Effector memory CD4-positive, alpha-beta T cell (primary cell): ENCODE measurements around the gene RAB3GAP2.
"Not testable (repeated sequence)": the region's sequence is repeated elsewhere in the genome, so short reads cannot be mapped to it uniquely, and the experiment has no call there.

Source experiments
- DNase-seq, 3 donors: peaks; one replicate each; pipeline ENCODE4 v3.0.0-alpha.2; 2020
- H3K27ac ChIP-seq: 2 replicates; pipeline ENCODE4 v1.7.0; 2013; ENCODE audit warnings: mild to moderate bottlenecking, low read length, moderate library complexity; ENCODE audit not compliant: insufficient read depth, poor library complexity, severe bottlenecking
- H3K27me3 ChIP-seq: replicated peaks from 2 replicates; pipeline ENCODE4 v1.7.0; 2013; ENCODE audit warnings: mild to moderate bottlenecking, low read length; ENCODE audit not compliant: insufficient read depth, control insufficient read depth, poor library complexity, severe bottlenecking
- H3K36me3 ChIP-seq: 2 replicates; pipeline ENCODE4 v1.7.0; 2013; ENCODE audit warnings: mild to moderate bottlenecking, low read length, moderate library complexity; ENCODE audit not compliant: control insufficient read depth, insufficient read depth
- H3K4me1 ChIP-seq: 2 replicates; pipeline ENCODE4 v1.7.0; 2013; ENCODE audit warnings: low read length, mild to moderate bottlenecking; ENCODE audit not compliant: control insufficient read depth, insufficient read depth, poor library complexity, severe bottlenecking
- H3K4me3 ChIP-seq: 2 replicates; pipeline ENCODE4 v1.7.0; 2013; ENCODE audit warnings: low read length, low read depth, mild to moderate bottlenecking; ENCODE audit not compliant: insufficient read depth, poor library complexity, severe bottlenecking
- H3K9me3 ChIP-seq: 2 replicates; pipeline ENCODE4 v1.7.0; 2013; ENCODE audit warnings: mild to moderate bottlenecking, low read length, moderate library complexity; ENCODE audit not compliant: control insufficient read depth

Gene RAB3GAP2

DNA sequence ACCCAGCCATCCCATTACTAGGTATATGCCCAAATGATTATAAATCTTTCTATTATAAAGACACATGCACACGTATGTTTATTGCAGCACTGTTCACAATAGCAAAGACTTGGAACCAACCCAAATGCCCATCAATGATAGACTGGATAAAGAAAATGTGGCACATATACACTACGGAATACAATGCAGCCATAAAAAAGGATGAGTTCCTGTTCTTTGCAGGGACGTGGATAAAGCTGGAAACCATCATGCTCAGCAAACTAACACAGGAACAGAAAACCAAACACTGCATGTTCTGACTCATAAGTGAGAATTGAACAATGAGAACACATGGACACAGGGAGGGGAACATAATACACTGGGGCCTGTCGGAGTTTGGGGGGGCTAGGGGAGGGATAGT, 37.9 kb upstream of the RAB3GAP2 start:
- not testable (repeated sequence) for DNase-seq, H3K27ac ChIP-seq

DNA sequence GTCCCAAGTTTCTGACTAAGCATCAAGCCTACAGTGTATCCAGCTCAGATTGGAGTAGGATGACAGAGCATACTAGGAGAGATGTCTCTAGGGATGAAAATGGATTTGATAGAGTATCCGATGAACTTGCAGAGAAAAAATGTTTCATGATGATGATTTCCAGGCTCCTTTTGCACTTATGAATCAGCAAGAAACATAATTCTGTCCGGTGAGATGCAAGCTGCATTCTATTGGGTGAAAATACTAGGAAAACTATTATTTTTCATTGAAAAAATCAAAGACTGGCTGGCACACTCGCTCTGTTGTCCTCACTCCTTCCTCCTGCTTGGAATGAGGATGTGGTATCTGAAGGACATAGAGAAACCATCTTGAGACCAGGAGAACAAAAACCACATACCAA, 35.4 kb upstream of the RAB3GAP2 start:
- Histone ChIP-seq H3K4me3 (no peak overlapping the region), H3K4me1 (no peaks in the 10 kb centered on the region), H3K36me3 (no peaks in the 10 kb centered on the region), H3K27ac (no peak overlapping the region), H3K9me3 (no peaks in the 10 kb centered on the region), H3K27me3 (peaks cover 6% of the 10 kb centered on the region)
- DNase-seq, result no peak

More for the DNA sequence above, 37.9 kb upstream of the RAB3GAP2 start:
- not testable (repeated sequence) for H3K9me3 ChIP-seq, H3K27me3 ChIP-seq, H3K4me1 ChIP-seq, H3K36me3 ChIP-seq, H3K4me3 ChIP-seq

DNA sequence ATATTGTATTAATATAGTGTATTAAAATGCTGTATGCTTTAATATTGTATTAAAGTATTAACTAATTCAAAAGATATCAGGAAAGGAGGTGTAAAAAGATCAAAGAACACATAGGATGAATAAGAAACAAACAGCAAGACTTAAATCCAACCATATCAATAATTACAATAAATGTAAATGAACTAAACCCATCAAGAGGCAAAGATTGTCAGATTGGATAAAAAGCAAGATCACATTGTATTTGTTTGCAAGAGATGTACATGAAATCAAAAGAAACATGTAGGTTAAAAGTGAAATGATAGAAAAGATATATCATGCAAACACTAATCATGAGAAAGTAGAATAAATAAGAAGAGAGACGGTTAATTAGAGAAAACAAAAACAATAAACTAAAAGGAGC, 34.1 kb upstream of the RAB3GAP2 start:
- H3K27ac ChIP-seq, result no peak overlapping the region
- H3K9me3 ChIP-seq, result no peaks in the 10 kb centered on the region
- no peaks in the 10 kb centered on the region for H3K36me3 ChIP-seq
- H3K4me3 ChIP-seq, result no peak overlapping the region
- DNase-seq, result no peak
- H3K27me3 ChIP-seq, result peaks cover 6% of the 10 kb centered on the region
- no peaks in the 10 kb centered on the region for H3K4me1 ChIP-seq

DNA sequence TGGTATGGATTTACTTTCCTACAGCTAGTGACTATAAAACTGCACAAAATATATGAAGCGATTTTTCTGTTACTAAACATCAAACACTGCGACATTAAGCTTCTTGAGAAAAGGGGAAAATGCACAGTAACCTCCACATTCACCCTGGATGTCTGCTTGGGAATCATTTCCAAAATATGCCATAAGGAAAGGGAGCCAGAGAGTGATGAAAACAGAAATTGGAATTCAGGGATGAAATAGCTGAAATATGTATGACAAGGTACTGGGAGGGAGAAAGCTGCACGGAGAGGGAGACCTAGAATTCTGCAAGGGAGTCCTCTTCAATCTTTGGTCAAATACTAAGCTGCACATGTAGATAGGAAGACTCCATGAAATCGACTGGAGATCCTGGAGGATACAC, 31.6 kb upstream of the RAB3GAP2 start:
- no peak overlapping the region for H3K27ac ChIP-seq

DNA sequence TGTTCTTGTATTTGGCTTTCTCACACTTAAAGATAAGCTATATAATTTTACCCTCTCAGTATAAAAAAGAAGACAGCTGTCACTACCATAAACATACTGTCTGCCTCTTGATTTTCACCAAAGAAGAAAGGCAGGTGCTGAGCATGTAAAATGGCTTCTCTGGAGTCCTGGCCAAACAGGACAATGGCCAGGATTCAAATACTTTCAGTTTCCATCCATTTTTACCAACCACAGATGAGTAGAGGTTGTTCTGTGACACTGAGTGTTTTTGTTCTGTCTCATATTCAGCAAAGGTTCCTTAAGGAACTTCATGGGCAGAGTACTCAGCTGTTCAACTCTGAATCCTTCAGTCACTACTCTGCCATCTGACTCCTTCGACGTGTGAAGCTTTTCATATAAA, 29.4 kb upstream of the RAB3GAP2 start:
- H3K4me3 ChIP-seq, result no peak overlapping the region
- no peaks in the 10 kb centered on the region for H3K4me1 ChIP-seq
- H3K9me3 ChIP-seq, result no peaks in the 10 kb centered on the region
- no peak for DNase-seq
- no peaks in the 10 kb centered on the region for H3K36me3 ChIP-seq
- H3K27ac ChIP-seq, result no peak overlapping the region
- H3K27me3 ChIP-seq, result peaks cover 6% of the 10 kb centered on the region

More for the DNA sequence above, 31.6 kb upstream of the RAB3GAP2 start:
- Histone ChIP-seq H3K4me3 (no peak overlapping the region), H3K4me1 (no peaks in the 10 kb centered on the region), H3K27me3 (peaks cover 6% of the 10 kb centered on the region), H3K36me3 (no peaks in the 10 kb centered on the region), H3K9me3 (no peaks in the 10 kb centered on the region)
- DNase-seq, result no peak

DNA sequence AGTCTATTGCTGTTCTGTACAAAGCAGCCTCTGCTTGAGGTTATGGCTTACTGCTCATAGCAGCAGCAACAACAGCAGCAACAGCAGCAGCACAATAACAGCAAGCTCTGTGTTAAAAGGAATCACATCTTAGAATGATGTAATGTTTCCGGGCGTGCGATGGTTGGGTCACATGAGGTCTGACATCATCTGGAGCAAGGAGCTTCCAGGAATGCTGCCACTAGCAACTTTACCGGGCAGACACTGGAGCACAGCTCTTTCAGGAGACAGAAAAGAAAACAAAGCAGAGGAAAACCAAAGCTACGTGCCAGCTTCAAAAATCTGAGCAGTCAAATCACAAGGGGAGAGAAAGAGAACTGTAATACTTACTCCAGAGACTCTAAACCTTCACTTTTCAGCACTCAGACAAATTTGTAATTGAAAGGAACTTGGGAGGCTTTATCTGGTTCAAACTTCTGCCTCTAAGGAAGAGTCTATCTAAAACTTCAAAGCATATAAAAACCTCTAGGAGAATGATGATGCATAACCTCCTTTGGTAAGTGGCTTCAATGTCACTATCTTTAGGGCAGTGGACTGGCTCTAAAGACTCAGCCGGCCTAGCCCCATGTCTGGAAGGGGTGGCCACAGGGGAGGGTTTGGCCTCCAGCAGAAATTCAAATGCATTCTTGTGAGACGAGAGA, 28.3 kb upstream of the RAB3GAP2 start:
- H3K4me1 ChIP-seq, result no peaks in the 10 kb centered on the region
- no peaks in the 10 kb centered on the region for H3K9me3 ChIP-seq
- H3K4me3 ChIP-seq, result no peak overlapping the region
- no peak overlapping the region for H3K27ac ChIP-seq
- DNase-seq, result no peak
- no peaks in the 10 kb centered on the region for H3K36me3 ChIP-seq
- H3K27me3 ChIP-seq, result peaks cover 6% of the 10 kb centered on the region

DNA sequence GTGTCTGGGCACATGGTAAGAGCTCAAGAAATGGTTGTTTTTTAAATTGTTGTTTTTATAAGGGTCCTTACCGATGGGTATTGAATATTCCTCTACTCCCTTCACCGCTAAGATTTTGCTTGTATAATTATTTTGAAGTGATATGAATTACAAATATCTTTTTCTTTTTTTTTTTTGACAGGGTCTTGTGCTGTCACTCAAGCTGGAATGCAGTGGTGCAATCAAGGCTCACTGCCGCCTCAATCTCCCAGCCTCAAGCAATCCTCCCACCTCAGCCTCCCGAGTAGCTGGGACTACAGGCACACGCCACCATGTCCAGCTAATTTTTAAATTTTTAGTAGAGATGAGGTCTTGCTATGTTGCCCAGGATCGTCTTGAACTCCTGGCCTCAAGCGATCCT, 27.1 kb upstream of the RAB3GAP2 start:
- Histone ChIP-seq H3K27me3 (peaks cover 6% of the 10 kb centered on the region), H3K9me3 (no peaks in the 10 kb centered on the region), H3K4me1 (no peaks in the 10 kb centered on the region), H3K36me3 (no peaks in the 10 kb centered on the region), H3K4me3 (no peak overlapping the region), H3K27ac (no peak overlapping the region)
- no peak for DNase-seq

DNA sequence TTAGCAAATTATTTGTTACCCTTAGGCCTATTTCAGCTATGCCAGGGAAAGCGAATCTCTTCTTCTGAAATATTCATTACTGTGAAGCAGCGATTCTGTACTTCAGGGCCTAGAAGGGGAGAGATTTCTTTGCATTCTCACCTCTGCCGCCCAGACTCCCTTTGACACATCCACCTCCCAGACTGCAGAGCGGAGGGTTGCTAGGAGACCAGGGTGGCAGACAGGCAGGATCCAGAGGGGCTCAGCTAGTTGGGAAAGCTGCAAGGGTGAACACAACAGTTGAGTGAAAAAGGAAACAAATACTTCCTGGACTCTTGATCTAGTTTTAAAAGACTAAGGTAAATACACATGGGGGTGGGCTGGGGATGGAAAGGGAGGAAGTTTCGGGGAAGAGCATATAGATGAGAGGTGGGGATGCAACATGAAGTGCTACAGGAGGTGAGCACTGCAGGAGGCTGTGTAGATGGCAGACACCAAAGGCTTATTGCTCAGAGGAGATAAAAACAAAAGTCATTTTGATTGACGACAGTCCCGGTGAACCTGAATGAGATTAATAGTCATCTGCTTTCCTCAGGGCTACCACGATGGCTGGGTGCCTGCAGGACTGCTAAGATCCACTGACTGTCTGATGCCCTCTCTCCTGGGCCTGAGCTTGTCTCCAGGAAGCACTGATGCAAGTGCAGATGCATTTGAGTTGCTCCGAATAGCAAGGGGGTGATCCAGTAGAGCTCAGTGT, 26.4 kb upstream of the RAB3GAP2 start:
- Histone ChIP-seq H3K9me3 (no peaks in the 10 kb centered on the region), H3K4me1 (no peaks in the 10 kb centered on the region), H3K4me3 (no peak overlapping the region), H3K36me3 (no peaks in the 10 kb centered on the region), H3K27ac (no peak overlapping the region), H3K27me3 (peaks cover 1% of the 10 kb centered on the region)
- DNase-seq, result no peak

DNA sequence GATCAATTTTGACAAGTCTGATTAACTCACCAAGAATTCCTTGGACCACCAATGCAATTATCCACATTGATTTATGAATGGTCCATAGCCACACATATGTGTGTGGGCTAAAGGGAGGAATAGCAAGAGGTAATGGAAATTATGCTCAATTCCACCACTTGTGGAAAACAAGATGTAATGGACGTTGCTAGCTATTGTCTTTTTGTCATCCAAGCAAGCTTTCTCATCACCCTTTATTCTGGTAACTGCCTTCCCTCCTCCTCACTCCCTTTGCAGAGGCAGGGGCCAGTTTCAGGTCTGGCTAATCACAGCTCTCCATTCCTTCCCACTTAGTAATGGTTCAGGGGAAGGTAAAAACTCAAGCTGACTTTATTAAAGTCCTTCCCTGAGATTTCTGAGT, 24.7 kb upstream of the RAB3GAP2 start:
- no peak overlapping the region for H3K27ac ChIP-seq
- no peaks in the 10 kb centered on the region for H3K9me3 ChIP-seq
- H3K4me1 ChIP-seq, result no peaks in the 10 kb centered on the region
- DNase-seq, result no peak
- no peaks in the 10 kb centered on the region for H3K36me3 ChIP-seq
- H3K4me3 ChIP-seq, result no peak overlapping the region
- H3K27me3 ChIP-seq, result no peaks in the 10 kb centered on the region

DNA sequence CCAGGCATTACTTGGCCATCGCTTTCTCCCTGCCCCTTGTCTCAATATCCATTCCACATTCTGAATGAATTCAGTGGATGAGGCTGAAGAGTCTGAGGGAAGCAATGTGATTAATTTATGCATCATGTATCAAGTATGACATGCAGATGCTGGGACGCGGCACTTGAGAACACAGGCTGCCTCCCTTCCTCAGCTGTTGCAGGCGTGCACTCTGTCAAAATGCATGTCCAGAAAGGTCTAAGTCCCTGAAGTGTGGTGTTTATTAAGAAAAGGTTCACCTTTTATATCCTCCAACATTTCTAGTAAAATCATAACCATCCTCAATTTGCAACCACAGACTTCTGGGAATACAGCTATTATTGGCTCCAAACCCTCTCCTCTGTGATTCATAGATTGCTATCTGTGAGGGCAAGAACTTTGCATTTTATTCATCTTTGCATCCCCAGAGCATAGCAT, 22.6 kb upstream of the RAB3GAP2 start:
- Histone ChIP-seq H3K27ac (no peak overlapping the region), H3K27me3 (peaks cover 4% of the 10 kb centered on the region), H3K4me1 (no peaks in the 10 kb centered on the region), H3K36me3 (no peaks in the 10 kb centered on the region), H3K9me3 (no peaks in the 10 kb centered on the region), H3K4me3 (no peak overlapping the region)
- no peak for DNase-seq
